GM21619 (cell line): ENCODE measurements around the gene MIR17HG.
"Not testable (repeated sequence)": the region's sequence is repeated elsewhere in the genome, so short reads cannot be mapped to it uniquely, and the experiment has no call there.

Experiments used
- ATAC-seq: cut with Tn5 transposase; IDR thresholded peaks from one replicate; pipeline ENCODE4 v1.9.1; 2021; ENCODE audit not compliant: unreplicated experiment

The MIR17HG gene

DNA sequence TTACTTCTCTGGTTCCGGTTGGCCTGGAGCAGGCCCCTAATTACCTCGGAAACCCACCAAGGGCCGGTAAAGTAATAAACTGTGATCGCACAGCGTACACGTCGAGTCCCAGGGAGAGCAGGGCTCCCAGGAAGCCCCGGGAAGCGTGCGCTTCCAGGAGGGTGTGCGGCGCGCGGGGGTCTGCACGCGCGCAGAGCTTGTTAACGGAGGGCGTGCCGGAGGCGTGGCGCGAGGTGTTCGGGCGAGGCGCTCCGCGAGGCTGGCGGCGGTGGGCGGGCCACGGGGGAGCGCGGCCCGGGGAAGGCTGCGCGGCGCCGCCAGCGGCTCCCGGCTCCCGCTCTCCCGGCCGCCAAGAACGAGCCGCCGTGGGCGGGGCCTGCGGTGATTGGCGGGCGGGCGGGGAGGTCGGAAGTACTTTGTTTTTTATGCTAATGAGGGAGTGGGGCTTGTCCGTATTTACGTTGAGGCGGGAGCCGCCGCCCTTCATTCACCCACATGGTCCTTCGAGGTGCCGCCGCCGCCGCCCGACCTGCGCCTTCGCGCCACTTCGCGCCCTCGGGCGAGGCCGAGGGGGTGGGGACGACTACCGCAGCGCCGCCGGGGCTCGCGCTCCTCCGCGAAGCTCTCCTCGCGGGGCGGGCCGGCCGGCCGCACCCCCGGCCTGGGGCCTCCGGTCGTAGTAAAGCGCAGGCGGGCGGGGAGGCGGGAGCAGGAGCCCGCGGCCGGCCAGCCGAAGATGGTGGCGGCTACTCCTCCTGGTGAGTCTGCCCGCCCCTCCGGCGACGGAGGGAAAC, at the start of gene MIR17HG:
Gene MIR17HG, plus strand, starts transcription at position 486 of the 794 bp plus-strand sequence.
- ATAC-seq, result peak; percentile 47

- no peak for ATAC-seq
Observed at GRCh38 chr13:91298060-91298459, 49.4 kb upstream of the MIR17HG start.

GRCh38 chr13:91302111-91302510, 45.4 kb upstream of the MIR17HG start:
- ATAC-seq, result peak; percentile 85

DNA sequence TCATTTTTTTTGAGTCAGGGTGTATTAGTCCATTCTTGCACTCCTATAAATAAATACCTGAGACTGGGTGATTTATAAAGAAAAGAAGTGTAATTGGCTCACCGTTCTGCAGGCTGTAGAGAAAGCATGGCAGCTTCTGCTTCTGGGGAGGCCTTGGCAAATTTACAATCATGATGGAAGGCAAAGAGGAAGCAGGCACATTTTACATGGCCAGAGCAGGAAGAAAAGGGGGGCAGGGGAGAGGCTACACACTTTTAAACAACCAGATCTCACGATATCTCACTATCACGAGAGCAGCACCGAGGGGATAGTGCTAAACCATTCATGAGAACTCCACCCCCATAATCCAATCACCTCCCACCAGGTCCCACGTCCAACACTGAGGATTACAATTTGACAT, 44.5 kb upstream of the MIR17HG start:
- ATAC-seq, result no peak

DNA sequence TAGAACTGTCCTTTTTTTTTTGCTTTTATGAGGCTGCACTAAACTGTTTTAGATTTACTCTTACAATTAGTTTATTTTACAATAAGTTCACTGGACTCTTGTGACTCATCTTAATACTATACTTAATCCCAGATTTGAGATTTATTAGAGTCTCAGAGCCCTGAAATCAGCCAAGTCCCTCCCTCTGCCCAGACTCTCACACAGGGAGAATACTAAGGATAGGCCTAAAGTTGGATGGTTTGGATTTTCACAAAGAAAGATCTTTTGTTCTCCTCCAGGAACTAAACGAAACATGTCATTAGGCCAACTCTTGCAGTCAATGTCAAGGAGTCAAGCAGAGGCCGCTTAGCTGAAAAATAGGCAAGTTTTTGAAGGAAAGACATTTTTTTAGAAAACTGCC, 42.7 kb upstream of the MIR17HG start:
- no peak for ATAC-seq

GRCh38 chr13:91305652-91306051, 41.8 kb upstream of the MIR17HG start:
- no peak for ATAC-seq

DNA sequence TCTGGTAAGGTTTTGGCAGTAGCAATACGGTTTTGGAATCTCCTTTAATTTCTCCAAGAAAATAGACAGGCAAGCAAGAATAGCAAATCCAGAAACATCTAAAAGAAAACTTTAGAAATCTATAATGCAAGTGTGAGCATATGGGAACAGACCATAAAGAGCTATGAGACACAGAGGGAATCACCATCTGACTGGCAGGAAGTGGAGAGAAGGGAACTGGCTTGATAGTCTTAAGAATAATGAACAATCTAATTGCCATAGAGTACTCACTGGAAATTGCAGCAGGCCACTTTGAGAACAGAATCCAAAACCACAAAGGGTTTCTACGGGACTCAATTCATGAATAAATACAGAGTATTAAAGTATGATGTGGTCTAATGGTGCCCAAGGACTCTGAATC, 39.6 kb upstream of the MIR17HG start:
- no peak for ATAC-seq

- ATAC-seq, result no peak
Observed at GRCh38 chr13:91308299-91308698, 39.2 kb upstream of the MIR17HG start.

DNA sequence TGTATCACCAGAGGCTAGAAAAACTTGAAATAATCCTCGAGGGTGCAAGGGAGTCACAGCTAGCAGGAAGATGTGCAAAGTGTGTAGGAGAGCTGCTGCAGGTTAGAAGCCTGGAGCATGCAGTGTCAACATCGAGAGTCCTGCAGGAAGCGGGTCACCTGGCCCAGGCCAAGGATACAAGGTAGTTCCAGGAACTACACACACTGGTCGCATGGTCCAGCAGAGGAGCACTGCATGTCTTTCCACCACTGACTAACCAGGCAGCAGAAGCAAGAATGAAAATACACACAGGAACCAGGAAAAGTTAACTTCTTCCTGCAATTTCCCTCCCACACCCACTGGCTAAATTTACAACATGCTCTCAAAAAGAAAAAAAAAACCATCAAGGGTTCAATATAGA, 36.0 kb upstream of the MIR17HG start:
- ATAC-seq, result no peak

GRCh38 chr13:91312324-91312723, 35.2 kb upstream of the MIR17HG start:
- peak; percentile 32 for ATAC-seq

DNA sequence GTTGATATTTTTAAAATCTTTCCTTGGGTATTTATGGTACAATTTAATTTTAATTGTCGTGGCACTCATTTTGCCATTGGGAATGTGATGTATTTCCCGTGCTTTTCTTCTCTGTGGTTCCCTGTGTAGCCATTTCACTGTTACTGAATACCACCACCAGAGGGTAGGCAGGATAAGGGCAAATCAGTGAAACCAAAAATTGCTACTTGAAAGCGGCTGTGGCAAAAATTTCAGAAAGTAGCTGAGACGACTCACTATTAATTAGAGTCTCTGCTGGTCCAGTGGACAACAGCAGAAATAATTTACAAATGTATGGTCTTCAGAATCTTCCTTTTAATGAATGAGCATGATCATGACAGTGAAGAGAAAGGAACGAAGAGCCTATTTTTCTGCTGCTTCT, 34.4 kb upstream of the MIR17HG start:
- peak; percentile 81 for ATAC-seq

GRCh38 chr13:91313581-91313980, 33.9 kb upstream of the MIR17HG start:
- ATAC-seq, result peak; percentile 76

DNA sequence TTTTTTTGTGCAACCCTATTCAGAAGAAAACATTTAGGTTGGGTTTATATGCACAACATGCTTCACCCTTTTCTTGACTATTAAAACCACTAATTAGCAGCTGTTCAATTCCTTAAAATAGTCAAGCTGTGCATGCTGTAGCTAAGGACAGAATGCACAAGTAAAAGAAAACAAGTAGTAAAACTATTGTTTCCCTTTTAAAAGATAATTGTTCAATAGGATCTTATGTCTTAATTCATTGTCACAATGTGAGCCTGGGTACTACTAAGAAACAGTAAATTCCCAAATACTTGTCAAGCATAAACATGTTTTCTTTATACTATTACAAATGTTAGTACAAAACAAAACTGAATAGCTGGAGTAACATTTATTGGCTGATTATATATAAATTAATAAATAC, 32.6 kb upstream of the MIR17HG start:
- no peak for ATAC-seq

DNA sequence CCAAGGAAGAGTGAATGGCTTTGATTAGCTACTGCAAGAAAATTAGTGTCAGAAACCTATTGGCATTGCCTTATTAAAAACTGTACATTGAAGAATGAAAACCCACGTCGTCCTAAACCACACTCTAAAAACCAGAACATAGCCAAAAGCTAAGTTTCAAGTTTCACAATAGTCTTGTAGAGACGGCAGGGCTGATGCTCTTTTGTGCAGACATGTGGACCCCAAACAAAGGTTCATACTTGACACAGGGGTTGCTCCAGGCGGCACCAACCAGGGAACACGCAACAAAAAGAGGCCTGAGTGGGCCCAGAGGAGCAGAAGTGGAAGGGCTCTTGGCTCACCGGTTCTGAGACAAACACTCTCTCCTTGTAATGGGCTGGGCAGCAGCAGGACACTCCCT, 28.6 kb upstream of the MIR17HG start:
- ATAC-seq, result no peak

GRCh38 chr13:91319996-91320395, 27.5 kb upstream of the MIR17HG start:
- no peak for ATAC-seq

GRCh38 chr13:91320990-91321389, 26.5 kb upstream of the MIR17HG start:
- not testable (repeated sequence) for ATAC-seq

DNA sequence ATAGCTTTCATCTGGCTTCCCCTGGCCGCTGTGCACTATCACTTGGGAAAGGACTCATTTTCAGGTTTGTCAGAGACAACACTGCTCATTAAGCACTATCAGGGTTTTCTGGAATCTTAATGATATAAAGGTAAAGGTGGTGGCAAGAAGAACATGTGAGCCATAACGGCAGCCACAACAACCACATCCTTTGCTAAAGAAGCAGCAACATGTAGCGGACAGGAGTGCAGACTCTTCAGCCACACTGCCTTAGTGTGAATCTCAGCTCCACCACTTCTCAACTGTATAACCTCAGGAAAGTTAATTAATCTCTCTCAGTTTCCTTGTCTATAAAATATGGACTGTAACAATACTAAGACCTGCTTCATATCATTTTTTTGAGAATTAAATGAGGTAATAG, 24.1 kb upstream of the MIR17HG start:
- no peak for ATAC-seq

DNA sequence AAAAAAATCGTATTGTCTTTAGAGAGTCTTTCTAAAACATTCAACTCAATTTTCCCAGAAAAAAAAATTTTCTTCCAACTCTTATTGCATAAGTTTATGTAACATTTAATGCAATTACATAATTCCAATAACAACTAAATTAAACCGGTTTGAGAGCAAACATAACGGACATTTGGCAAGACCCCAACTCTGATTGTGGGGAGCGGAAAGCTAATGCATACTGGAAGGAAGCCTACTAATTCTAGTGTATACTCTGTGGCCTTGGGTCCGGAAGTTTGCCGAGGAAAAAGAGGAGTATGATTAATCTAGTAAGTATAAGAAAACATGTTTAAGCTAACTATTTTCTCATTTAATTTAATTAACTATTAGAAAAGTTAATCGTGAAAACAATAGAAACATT, 21.3 kb upstream of the MIR17HG start:
- ATAC-seq, result no peak

DNA sequence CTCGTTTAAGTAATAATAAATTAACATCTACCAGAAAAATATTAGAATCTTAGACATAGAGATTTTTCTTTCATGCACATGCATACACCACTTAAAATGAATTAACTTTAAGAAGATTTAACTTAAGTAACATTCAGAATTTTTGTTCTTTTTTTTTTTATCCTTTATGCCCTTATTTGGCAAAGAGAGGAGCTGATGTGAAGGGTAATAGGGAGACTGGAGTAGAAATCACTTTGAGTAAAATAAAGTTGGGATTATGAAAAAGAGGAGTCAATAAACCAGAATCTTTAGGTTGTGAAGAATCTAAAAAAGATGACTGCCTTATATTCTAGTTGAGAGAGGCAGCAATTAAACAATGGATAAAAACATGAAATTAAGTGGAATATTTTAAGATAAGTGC, 18.8 kb upstream of the MIR17HG start:
- no peak for ATAC-seq

DNA sequence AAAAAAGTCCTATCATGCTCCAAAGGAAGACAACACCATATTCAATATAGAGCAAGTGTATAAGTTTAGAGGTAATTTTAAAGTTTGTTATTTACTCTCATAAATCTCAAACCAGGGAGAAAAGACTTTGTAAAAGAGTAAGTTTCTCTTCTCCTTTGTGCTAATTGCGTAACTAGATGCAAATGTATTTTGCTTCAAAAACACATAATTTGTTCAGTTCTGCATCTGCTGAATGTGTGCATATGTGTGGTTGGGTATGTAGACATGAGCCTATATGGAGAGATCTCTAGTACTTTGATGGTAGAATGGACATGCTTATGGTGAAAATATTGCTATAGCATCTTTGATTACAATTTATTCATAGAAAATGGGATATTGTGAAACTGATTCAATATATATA, 17.8 kb upstream of the MIR17HG start:
- ATAC-seq, result peak; percentile 35

DNA sequence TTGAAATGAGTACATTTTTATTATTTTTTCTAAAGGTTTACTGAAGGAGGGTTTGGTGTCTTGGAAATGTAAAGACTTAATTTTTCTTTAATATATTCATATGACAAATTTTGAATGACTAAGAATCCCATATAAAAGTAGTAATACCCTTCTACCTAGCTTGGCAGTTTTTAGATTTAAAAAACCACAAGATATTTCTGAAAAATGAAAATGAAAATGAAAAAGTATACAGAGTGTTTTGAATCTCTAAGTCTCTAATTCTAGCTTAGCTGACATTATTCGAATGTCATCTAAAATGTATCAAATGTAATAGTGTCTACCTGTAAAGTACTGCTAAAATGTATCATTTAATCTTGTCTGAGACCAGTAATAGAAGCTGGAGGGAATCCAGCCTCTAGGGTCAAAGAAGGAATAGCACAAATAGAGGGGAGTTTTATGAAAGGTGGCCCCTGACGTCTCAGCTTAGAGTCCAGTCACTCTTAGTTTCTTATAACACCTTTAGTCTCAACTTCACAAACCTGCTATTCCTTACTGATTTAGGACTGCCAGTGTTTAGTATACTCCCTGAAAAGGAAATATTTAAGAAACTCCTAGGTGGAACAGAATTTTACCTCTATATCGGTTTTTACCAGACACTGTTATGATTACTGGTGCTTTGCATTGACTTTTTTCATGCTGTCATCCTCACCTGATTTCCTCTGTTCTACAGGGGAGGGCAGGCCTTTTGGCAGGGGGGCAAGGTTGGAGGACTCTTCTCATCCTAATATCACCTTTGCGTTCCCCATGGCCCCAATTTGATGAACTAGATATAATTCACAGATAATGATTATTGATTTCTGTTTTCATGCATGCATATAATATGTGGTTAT, 16.2 kb upstream of the MIR17HG start:
- ATAC-seq, result peak; percentile 81

DNA sequence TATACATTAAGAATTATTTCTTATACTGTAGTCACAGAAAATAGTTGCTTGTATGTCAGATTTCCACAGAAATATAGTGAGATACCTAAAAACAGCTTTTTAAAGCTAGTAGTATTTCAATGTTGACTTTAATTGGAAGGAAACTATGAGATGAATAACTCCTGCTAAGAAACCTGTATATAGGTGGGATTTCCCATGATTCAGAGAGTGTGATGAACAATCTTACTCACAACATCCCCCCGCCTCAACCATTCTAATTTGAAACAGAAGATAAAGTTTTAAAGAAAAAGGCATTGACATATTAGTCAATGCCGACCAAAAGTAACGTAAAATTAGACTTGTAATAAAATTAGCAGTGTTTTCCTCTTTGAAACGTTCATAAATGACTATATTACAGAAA, 1.4 kb upstream of the MIR17HG start:
- ATAC-seq, result no peak
